HG03097 (cell line): Measurements from ENCODE around the gene OGFOD1.

Experiments used
- ATAC-seq: cut with Tn5 transposase; IDR thresholded peaks from one replicate; pipeline ENCODE4 v1.9.1; 2021; ENCODE audit not compliant: unreplicated experiment, low FRiP score

OGFOD1 gene

DNA sequence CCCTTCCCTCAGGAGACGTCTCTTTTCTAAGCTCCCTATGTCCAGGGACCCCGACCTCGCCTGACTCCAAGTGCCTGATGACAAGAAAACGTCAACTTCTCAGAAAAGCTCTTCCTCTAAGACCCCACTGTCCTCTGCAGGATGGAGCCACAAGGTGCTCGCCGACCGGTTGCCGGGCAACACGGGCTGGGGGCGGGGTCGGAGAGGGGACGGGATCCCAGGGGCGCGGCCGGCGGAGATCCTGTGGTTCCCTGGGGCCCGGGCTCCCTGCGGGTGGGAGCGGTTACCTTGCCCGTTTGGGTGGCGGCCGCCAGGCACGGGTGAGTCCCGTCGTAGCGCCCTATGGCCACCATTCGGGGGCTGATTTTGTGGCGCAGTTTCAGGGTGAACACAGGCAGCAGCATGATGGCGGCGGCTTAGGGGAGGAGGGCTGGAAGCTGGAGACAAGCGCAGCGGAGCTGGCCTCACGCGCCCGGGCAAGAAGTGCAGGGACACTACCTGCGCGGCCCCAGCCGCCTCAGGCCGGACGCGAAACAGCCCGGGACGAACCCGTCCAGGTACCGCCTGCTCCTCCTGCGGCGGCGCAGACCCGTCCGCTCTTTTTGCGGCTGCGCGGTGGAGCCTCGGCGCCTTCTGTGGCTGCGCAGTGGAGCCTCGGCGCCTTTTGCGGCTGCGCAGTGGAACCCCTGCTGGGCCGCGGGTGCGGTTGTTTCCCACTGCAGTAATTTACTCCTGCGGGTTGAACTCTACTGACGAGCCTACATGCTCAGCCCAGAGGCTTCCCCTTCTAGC is 68.3 kb downstream of the OGFOD1 start, which contains the start of gene BBS2:
Gene BBS2 (minus strand): TSS at position 566 of the 792 bp plus-strand sequence. CDS start 162 bp downstream, at position 404.
- peak; percentile 83 for ATAC-seq

DNA sequence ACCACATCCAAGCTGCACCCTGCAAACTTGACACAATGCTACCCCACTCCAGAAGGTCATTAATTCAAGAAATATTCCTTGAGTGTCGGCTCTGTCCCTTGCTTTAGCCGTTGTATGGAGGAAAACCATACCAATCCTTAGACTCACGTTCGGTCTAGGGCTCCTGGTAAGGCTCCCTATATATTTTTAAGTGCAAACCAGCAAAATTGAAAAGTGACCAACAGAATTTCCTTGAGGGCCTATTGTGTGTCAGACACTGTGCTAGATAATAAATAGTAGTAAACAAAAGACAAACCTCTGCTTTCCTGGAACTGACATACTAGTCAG is 68.9 kb downstream of the OGFOD1 start:
- no peak for ATAC-seq

DNA sequence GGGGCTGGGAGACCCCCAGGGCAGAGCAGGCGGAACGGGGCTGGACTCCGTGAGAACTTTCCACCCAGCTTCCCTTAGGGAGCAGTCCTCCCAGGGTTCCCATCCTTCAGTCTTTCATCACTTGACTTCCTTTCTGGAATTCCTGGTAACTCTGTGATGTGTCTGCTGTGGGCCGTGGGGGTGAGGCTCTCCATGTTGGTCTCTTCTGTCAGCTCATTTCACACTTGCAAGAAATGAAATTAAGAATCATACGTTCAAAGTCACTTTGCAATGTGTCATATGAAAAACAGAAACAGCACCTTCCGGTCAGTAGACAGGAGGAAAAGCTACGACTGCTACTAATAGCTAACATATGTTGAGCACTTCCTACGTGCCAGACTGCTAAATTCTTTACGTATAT is 73.9 kb downstream of the OGFOD1 start:
- ATAC-seq, result no peak
